Common myeloid progenitor, CD34-positive (primary cell): ENCODE data around the gene DCDC2.

Experiments
- CTCF ChIA-PET: fragments of 350-600 bp; sonication (Branson Sonifier 250); formaldehyde crosslinking; loops from one replicate; lab custom pipeline; 2021; ENCODE audit warnings: antibody characterized with exemption; lab: Charles Lee
- POLR2A ChIA-PET: fragments of 350-600 bp; sonication (Branson Sonifier 250); formaldehyde crosslinking; loops from one replicate; lab custom pipeline; 2021; ENCODE audit warnings: antibody characterized with exemption; lab: Charles Lee
- DNase-seq, 3 donors: peaks; one replicate each; pipeline versions ENCODE4 v3.0.0 to v3.0.0-alpha.2; 2013
- H3K27ac ChIP-seq, 2 experiments: 1 replicate in 1 of 2; 2 replicates in 1 of 2; pipeline ENCODE4 v1.7.0; 2013; ENCODE audit warnings: inconsistent platforms in 2 of 2, low read length in 2 of 2, mild to moderate bottlenecking in 2 of 2, low read depth in 1 of 2, moderate library complexity in 1 of 2; ENCODE audit not compliant: severe bottlenecking in 2 of 2, insufficient read depth in 1 of 2, poor library complexity in 1 of 2
- H3K27me3 ChIP-seq, 5 experiments: replicated peaks in 2 of 5; 1 replicate in 3 of 5; 2 replicates in 2 of 5; pipeline versions ENCODE4 v1.6.1 to v1.7.0; 2013; ENCODE audit warnings: low read length in 4 of 5, mild to moderate bottlenecking in 2 of 5, moderate library complexity in 2 of 5, inconsistent platforms in 1 of 5; ENCODE audit not compliant: insufficient read depth in 5 of 5, control insufficient read depth in 4 of 5
- H3K36me3 ChIP-seq, 4 experiments: 1 replicate in 2 of 4; 2 replicates in 2 of 4; pipeline versions ENCODE4 v1.6.1 to v1.7.0; 2013; ENCODE audit warnings: low read length in 3 of 4, control low read depth in 1 of 4, mild to moderate bottlenecking in 1 of 4; ENCODE audit not compliant: control insufficient read depth in 4 of 4, insufficient read depth in 4 of 4
- H3K4me1 ChIP-seq, 4 experiments: 1 replicate in 3 of 4; 2 replicates in 1 of 4; pipeline versions ENCODE4 v1.6.1 to v1.7.1; 2013; ENCODE audit warnings: low read length in 3 of 4, mild to moderate bottlenecking in 3 of 4, control low read depth in 1 of 4, inconsistent platforms in 1 of 4, moderate library complexity in 1 of 4; ENCODE audit not compliant: control insufficient read depth in 4 of 4, insufficient read depth in 4 of 4; ENCODE audit errors: control extremely low read depth in 1 of 4
- H3K4me3 ChIP-seq, 7 experiments: 1 replicate in 4 of 7; 2 replicates in 3 of 7; pipeline versions ENCODE4 v1.5.1 to v1.7.0; 2013; ENCODE audit warnings: mild to moderate bottlenecking in 7 of 7, low read length in 6 of 7, moderate library complexity in 6 of 7, inconsistent platforms in 2 of 7, low read depth in 2 of 7, control low read depth in 1 of 7; ENCODE audit not compliant: insufficient read depth in 4 of 7, control insufficient read depth in 1 of 7; ENCODE audit errors: extremely low read depth in 1 of 7
- H3K9me3 ChIP-seq, 5 experiments: 1 replicate in 4 of 5; 2 replicates in 1 of 5; pipeline versions ENCODE4 v1.6.1 to v1.7.1; 2013; ENCODE audit warnings: low read length in 4 of 5, mild to moderate bottlenecking in 2 of 5, inconsistent platforms in 1 of 5, low read depth in 1 of 5, moderate library complexity in 1 of 5; ENCODE audit not compliant: control insufficient read depth in 4 of 5, insufficient read depth in 2 of 5; ENCODE audit errors: control extremely low read depth in 1 of 5
- WGBS: methylation state at CpG from one replicate; pipeline ENCODE4 v1.1.5; 2013; ENCODE audit not compliant: insufficient coverage; 5-methylcytosine and 5-hydroxymethylcytosine counted together

The DCDC2 gene

GRCh38 chr6:24340998-24341938, 16.6 kb downstream of the DCDC2 start:
- ChIA-PET CTCF (interaction anchor here (0.6 kb wide), 1 partner anchor 490 kb away, joined by 3 read pairs; no protein-coding TSS in a partner anchor), POLR2A (no interaction called here)
- H3K4me3 ChIP-seq: no peak overlapping the region
- no peaks in the 10 kb centered on the region for H3K36me3 ChIP-seq
- no peak overlapping the region for H3K27ac ChIP-seq
- peaks cover 0 to 4% (median 0%) of the 10 kb centered on the region in 5 experiments for H3K9me3 ChIP-seq
- no CpG with 5 or more reads among the region's 6 CpGs for WGBS
- H3K4me1 ChIP-seq: no peaks in the 10 kb centered on the region
- no peak for DNase-seq
- no peaks in the 10 kb centered on the region for H3K27me3 ChIP-seq

- no CpG with 5 or more reads among the region's 3 CpGs for WGBS
- Histone ChIP-seq H3K36me3 (no peaks in the 10 kb centered on the region), H3K4me3 (no peak overlapping the region), H3K4me1 (no peaks in the 10 kb centered on the region), H3K27ac (no peak overlapping the region), H3K27me3 (no peaks in the 10 kb centered on the region), H3K9me3 (peaks cover 0 to 4% (median 0%) of the 10 kb centered on the region in 5 experiments)
- DNase-seq: no peak
- POLR2A ChIA-PET: no interaction called here
- CTCF ChIA-PET: no interaction called here
Measured at GRCh38 chr6:24339932-24340331, 17.9 kb downstream of the DCDC2 start.

GRCh38 chr6:24334285-24334684, 23.6 kb downstream of the DCDC2 start:
- peaks cover 0 to 4% (median 0%) of the 10 kb centered on the region in 5 experiments for H3K9me3 ChIP-seq
- H3K4me1 ChIP-seq: no peaks in the 10 kb centered on the region
- H3K4me3 ChIP-seq: no peak overlapping the region
- no peak overlapping the region for H3K27ac ChIP-seq
- POLR2A ChIA-PET: no interaction called here
- H3K36me3 ChIP-seq: no peaks in the 10 kb centered on the region
- WGBS: 100% methylated on average over 2 of the region's 2 CpGs
- CTCF ChIA-PET: no interaction called here
- no peak for DNase-seq
- H3K27me3 ChIP-seq: no peaks in the 10 kb centered on the region

- ChIA-PET POLR2A (no interaction called here), CTCF (no interaction called here)
- no peak overlapping the region for H3K4me3 ChIP-seq
- no peak for DNase-seq
- no peaks in the 10 kb centered on the region for H3K36me3 ChIP-seq
- no peaks in the 10 kb centered on the region for H3K9me3 ChIP-seq
- 60% methylated on average over 1 of the region's 2 CpGs for WGBS
- H3K27ac ChIP-seq: no peak overlapping the region
- H3K4me1 ChIP-seq: no peaks in the 10 kb centered on the region
- no peaks in the 10 kb centered on the region for H3K27me3 ChIP-seq
Measured at GRCh38 chr6:24332317-24332716, 25.5 kb downstream of the DCDC2 start.

- no peak for DNase-seq
- H3K9me3 ChIP-seq: no peaks in the 10 kb centered on the region
- CTCF ChIA-PET: no interaction called here
- H3K27ac ChIP-seq: no peak overlapping the region
- POLR2A ChIA-PET: no interaction called here
- WGBS: 92% methylated on average over 2 of the region's 4 CpGs
- no peak overlapping the region for H3K4me3 ChIP-seq
- no peaks in the 10 kb centered on the region for H3K27me3 ChIP-seq
- H3K4me1 ChIP-seq: no peaks in the 10 kb centered on the region
- H3K36me3 ChIP-seq: no peaks in the 10 kb centered on the region
Measured at GRCh38 chr6:24330137-24330732, 27.6 kb downstream of the DCDC2 start.

- no peak overlapping the region for H3K27ac ChIP-seq
- no CpG with 5 or more reads among the region's 2 CpGs for WGBS
- H3K36me3 ChIP-seq: no peaks in the 10 kb centered on the region
- ChIA-PET POLR2A (no interaction called here), CTCF (no interaction called here)
- no peaks in the 10 kb centered on the region for H3K4me1 ChIP-seq
- H3K27me3 ChIP-seq: no peaks in the 10 kb centered on the region
- DNase-seq: no peak
- no peak overlapping the region for H3K4me3 ChIP-seq
- H3K9me3 ChIP-seq: no peaks in the 10 kb centered on the region
Measured at GRCh38 chr6:24329451-24329850, 28.4 kb downstream of the DCDC2 start.

GRCh38 chr6:24329022-24329421, 28.8 kb downstream of the DCDC2 start:
- no CpG with 5 or more reads among the region's 4 CpGs for WGBS

More at GRCh38 chr6:24329022-24329421, 28.8 kb downstream of the DCDC2 start:
- no peaks in the 10 kb centered on the region for H3K4me1 ChIP-seq
- H3K27me3 ChIP-seq: no peaks in the 10 kb centered on the region
- H3K9me3 ChIP-seq: no peaks in the 10 kb centered on the region
- no peak overlapping the region for H3K4me3 ChIP-seq
- ChIA-PET POLR2A (no interaction called here), CTCF (no interaction called here)
- DNase-seq: no peak
- no peaks in the 10 kb centered on the region for H3K36me3 ChIP-seq
- no peak overlapping the region for H3K27ac ChIP-seq
